ENCODE data around the gene IGF2R.
A peak's percentile ranks its signal among the peaks of the same experiment; 100 is the strongest.
"Not testable (repeated sequence)": the region's sequence is repeated elsewhere in the genome, so short reads cannot be mapped to it uniquely, and the experiment has no call there.

Gene IGF2R

GRCh38 chr6:160131636-160132296 is 162.9 kb downstream of the IGF2R start:
- TF ChIP-seq CTCF (conservative IDR thresholded peaks at IDR 0.05; ENCODE audit: control insufficient read depth, insufficient read depth, low read depth, low read length) = no peak
- H3K4me3 ChIP-seq (ENCODE audit: control insufficient read depth, low read depth, low read length) = no peak overlapping the region
- DNase-seq (ENCODE audit: low read depth) = no peak

- no peak for DNase-seq (ENCODE audit: low read depth)
- H3K4me3 ChIP-seq (ENCODE audit: control insufficient read depth, low read depth, low read length) = no peak overlapping the region
- no peak for TF ChIP-seq CTCF (conservative IDR thresholded peaks at IDR 0.05; ENCODE audit: control insufficient read depth, insufficient read depth, low read depth, low read length)
These were observed 163.4 kb downstream of the IGF2R start for GRCh38 chr6:160132297-160132637.

DNA sequence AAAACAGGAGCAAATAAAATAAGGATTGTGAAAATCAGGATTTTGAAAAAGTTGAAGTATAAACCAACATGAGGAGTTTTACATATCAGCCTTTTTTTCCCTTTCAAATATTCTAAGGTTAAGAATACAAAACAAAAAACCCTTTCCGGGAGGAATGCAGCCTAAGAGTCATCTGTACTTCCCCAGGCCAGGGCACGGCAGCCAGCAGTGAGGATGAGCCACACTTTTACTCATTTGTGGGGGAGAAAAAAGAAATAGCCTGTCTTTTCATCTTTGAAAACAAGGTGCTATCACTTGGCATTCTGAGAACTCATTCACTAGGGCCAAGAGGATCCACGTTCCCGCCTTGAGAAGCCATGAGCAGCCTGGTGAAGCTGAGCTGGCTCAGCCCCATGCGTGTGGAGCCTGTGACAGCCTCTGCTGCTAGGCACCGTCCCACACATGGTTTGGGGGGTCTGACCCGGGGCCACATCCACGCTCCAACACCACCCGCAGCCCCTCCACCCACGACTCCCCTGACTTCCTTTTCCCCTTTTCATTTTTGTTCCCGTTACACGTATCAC is 164.0 kb downstream of the IGF2R start:
- H3K4me3 ChIP-seq (ENCODE audit: control insufficient read depth, low read depth, low read length) = no peak overlapping the region
- no peak for TF ChIP-seq CTCF (conservative IDR thresholded peaks at IDR 0.05; ENCODE audit: control insufficient read depth, insufficient read depth, low read depth, low read length)
- peak; percentile 33 for DNase-seq (ENCODE audit: low read depth)

- H3K4me3 ChIP-seq (ENCODE audit: control insufficient read depth, low read depth, low read length) = no peak overlapping the region
- DNase-seq (ENCODE audit: low read depth) = no peak
- TF ChIP-seq CTCF (conservative IDR thresholded peaks at IDR 0.05; ENCODE audit: control insufficient read depth, insufficient read depth, low read depth, low read length) = no peak
These were observed 164.8 kb downstream of the IGF2R start for GRCh38 chr6:160133441-160134336.

DNA sequence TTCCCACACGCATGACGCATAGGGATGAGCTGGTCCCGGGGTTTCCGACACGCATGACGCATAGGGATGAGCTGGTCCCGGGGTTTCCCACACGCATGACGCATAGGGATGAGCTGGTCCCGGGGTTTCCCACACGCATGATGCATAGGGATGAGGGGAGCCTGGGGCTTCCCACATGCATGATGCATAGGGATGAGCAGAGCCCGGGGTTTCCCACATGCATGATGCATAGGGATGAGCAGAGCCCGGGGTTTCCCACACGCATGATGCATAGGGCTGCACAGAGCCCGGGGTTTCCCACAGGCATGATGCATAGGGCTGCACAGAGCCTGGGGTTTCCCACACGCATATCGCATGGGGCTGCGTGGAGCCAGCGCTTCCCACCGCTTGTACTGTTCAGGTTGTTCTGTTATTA is 165.5 kb downstream of the IGF2R start:
- DNase-seq (ENCODE audit: low read depth) = not testable (repeated sequence)

GRCh38 chr6:160134779-160135547 is 166.1 kb downstream of the IGF2R start:
- H3K4me3 ChIP-seq (ENCODE audit: control insufficient read depth, low read depth, low read length) = no peak overlapping the region

More for the DNA sequence above, 165.5 kb downstream of the IGF2R start:
- H3K4me3 ChIP-seq (ENCODE audit: control insufficient read depth, low read depth, low read length) = not testable (repeated sequence)

More at GRCh38 chr6:160134779-160135547, 166.1 kb downstream of the IGF2R start:
- TF ChIP-seq CTCF (conservative IDR thresholded peaks at IDR 0.05; ENCODE audit: control insufficient read depth, insufficient read depth, low read depth, low read length) = no peak
- DNase-seq (ENCODE audit: low read depth) = no peak
